ENCODE measurements around the gene RNF130. TPM values are rescaled to one million over a fixed set of nuclear protein-coding genes. Genes with fewer than 3 reads are reported as not detected.
"Not testable (repeated sequence)": the region's sequence is repeated elsewhere in the genome, so short reads cannot be mapped to it uniquely, and the experiment has no call there.

RNF130 gene
- total and polyA plus RNA-seq, 3 experiments from 2014 or later, result 15.7 to 22.7 (median 15.9) TPM

GRCh38 chr5:180020176-180020575, 51.4 kb downstream of the RNF130 start:
- ChIA-PET POLR2A (no interaction called here), CTCF (no interaction called here)
- Mint-ChIP-seq H3K4me1 (peaks cover 0 to 6% (median 0%) of the 10 kb centered on the region in 3 donors), H3K36me3 (peaks cover 4 to 20% (median 12%) of the 10 kb centered on the region in 3 donors), H3K27me3 (peaks cover 0 to 3% of the 10 kb centered on the region in 2 donors), H3K9me3 (peaks cover 0 to 2% (median 0%) of the 10 kb centered on the region in 5 donors), H3K27ac (no peak overlapping the region), H3K4me3 (peak overlapping the region in 3 of 7 donors; percentile 6 to 58 (median 46))
- no peaks in the 10 kb centered on the region for H3K9me3 ChIP-seq (ENCODE audit: low read length)
- H3K4me1 ChIP-seq (ENCODE audit: insufficient read depth, low read length), result no peaks in the 10 kb centered on the region
- H3K27ac ChIP-seq (ENCODE audit: low read depth, low read length), result no peak overlapping the region
- H3K27me3 ChIP-seq (ENCODE audit: insufficient read depth, low read length, poor library complexity, severe bottlenecking), result no peaks in the 10 kb centered on the region
- H3K4me3 ChIP-seq (ENCODE audit: low read length), result no peak overlapping the region
- no peak for DNase-seq
- no peaks in the 10 kb centered on the region for H3K36me3 ChIP-seq (ENCODE audit: insufficient read depth, low read length)

GRCh38 chr5:180018347-180019060, 53.1 kb downstream of the RNF130 start:
- Histone ChIP-seq H3K36me3 (ENCODE audit: insufficient read depth, low read length) (no peaks in the 10 kb centered on the region), H3K9me3 (ENCODE audit: low read length) (no peaks in the 10 kb centered on the region), H3K4me3 (ENCODE audit: low read length) (no peak overlapping the region), H3K27ac (ENCODE audit: low read depth, low read length) (no peak overlapping the region), H3K4me1 (ENCODE audit: insufficient read depth, low read length) (no peaks in the 10 kb centered on the region), H3K27me3 (ENCODE audit: insufficient read depth, low read length, poor library complexity, severe bottlenecking) (no peaks in the 10 kb centered on the region)
- no peaks in the 10 kb centered on the region for H3K27me3 Mint-ChIP-seq
- peaks cover 0 to 2% (median 0%) of the 10 kb centered on the region in 5 donors for H3K9me3 Mint-ChIP-seq
- peak overlapping the region in 1 of 8 donors; percentile 85 for H3K27ac Mint-ChIP-seq
- ChIA-PET CTCF (no interaction called here), POLR2A (no interaction called here)
- no peak for DNase-seq
- H3K4me1 Mint-ChIP-seq, result peaks cover 0 to 6% (median 0%) of the 10 kb centered on the region in 3 donors
- no peak overlapping the region for H3K4me3 Mint-ChIP-seq
- H3K36me3 Mint-ChIP-seq, result peaks cover 4 to 20% (median 11%) of the 10 kb centered on the region in 3 donors

DNA sequence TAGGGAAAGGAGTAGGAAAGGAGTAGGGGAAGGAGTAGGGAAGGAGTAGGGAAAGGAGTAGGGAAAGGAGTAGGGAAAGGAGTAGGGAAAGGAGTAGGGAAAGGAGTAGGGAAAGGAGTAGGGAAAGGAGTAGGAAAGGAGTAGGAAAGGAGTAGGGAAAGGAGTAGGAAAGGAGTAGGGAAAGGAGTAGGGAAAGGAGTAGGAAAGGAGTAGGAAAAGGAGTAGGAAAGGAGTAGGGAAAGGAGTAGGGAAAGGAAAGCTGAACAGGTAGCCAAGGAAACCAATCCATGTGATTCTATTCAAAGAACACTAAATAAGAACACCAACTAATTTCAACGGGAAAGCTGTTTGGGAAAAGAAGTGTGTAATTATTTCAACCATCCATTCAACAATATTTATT, 56.0 kb downstream of the RNF130 start:
- H3K4me3 ChIP-seq (ENCODE audit: low read length); H3K27me3 Mint-ChIP-seq; H3K27ac Mint-ChIP-seq; CTCF ChIA-PET; H3K4me1 Mint-ChIP-seq; H3K36me3 ChIP-seq (ENCODE audit: insufficient read depth, low read length); H3K9me3 ChIP-seq (ENCODE audit: low read length); H3K4me3 Mint-ChIP-seq; H3K27me3 ChIP-seq (ENCODE audit: insufficient read depth, low read length, poor library complexity, severe bottlenecking); H3K27ac ChIP-seq (ENCODE audit: low read depth, low read length); POLR2A ChIA-PET; H3K9me3 Mint-ChIP-seq; DNase-seq; H3K4me1 ChIP-seq (ENCODE audit: insufficient read depth, low read length): not testable (repeated sequence)
- H3K36me3 Mint-ChIP-seq, result peaks cover 4 to 23% (median 23%) of the 10 kb centered on the region in 3 donors

DNA sequence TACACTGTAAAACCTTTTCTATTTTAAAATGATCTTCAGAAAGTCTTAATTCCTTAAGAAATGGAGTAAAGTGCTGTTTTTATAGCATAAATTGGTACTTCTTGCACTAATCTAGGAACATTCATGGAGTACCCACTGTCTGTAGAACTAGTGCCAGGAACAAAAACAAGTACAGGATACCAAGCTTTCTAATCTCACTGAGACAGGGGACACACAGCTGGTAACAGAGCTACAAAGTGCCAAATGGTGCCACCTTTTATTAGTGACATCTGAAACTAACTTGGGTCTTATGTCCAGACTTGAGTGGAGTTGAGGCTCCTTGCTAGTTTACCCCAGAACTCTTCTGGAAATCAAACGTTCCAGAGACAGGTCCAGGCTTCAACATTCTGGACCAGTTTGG, 57.9 kb downstream of the RNF130 start:
- POLR2A ChIA-PET, result no interaction called here
- Mint-ChIP-seq H3K36me3 (peaks cover 0 to 23% (median 8%) of the 10 kb centered on the region in 3 donors), H3K27me3 (no peaks in the 10 kb centered on the region), H3K4me3 (no peak overlapping the region), H3K4me1 (no peaks in the 10 kb centered on the region), H3K27ac (no peak overlapping the region), H3K9me3 (no peaks in the 10 kb centered on the region)
- CTCF ChIA-PET, result no interaction called here
- no peak for DNase-seq
- H3K27ac ChIP-seq (ENCODE audit: low read depth, low read length), result no peak overlapping the region
- H3K36me3 ChIP-seq (ENCODE audit: insufficient read depth, low read length), result no peaks in the 10 kb centered on the region
- no peak overlapping the region for H3K4me3 ChIP-seq (ENCODE audit: low read length)
- H3K9me3 ChIP-seq (ENCODE audit: low read length), result no peaks in the 10 kb centered on the region
- no peaks in the 10 kb centered on the region for H3K4me1 ChIP-seq (ENCODE audit: insufficient read depth, low read length)
- H3K27me3 ChIP-seq (ENCODE audit: insufficient read depth, low read length, poor library complexity, severe bottlenecking), result no peaks in the 10 kb centered on the region

GRCh38 chr5:180012316-180012715, 59.2 kb downstream of the RNF130 start:
- no peak overlapping the region for H3K4me3 ChIP-seq (ENCODE audit: low read length)
- ChIA-PET CTCF (no interaction called here), POLR2A (no interaction called here)
- no peaks in the 10 kb centered on the region for H3K9me3 Mint-ChIP-seq
- no peak for DNase-seq
- peaks cover 0 to 23% (median 3%) of the 10 kb centered on the region in 3 donors for H3K36me3 Mint-ChIP-seq
- no peaks in the 10 kb centered on the region for H3K27me3 Mint-ChIP-seq
- no peak overlapping the region for H3K27ac ChIP-seq (ENCODE audit: low read depth, low read length)
- no peaks in the 10 kb centered on the region for H3K4me1 ChIP-seq (ENCODE audit: insufficient read depth, low read length)
- H3K36me3 ChIP-seq (ENCODE audit: insufficient read depth, low read length), result no peaks in the 10 kb centered on the region
- H3K27me3 ChIP-seq (ENCODE audit: insufficient read depth, low read length, poor library complexity, severe bottlenecking), result no peaks in the 10 kb centered on the region
- H3K4me3 Mint-ChIP-seq, result no peak overlapping the region
- no peak overlapping the region for H3K27ac Mint-ChIP-seq
- peaks cover 8 to 11% (median 9%) of the 10 kb centered on the region in 3 donors for H3K4me1 Mint-ChIP-seq
- no peaks in the 10 kb centered on the region for H3K9me3 ChIP-seq (ENCODE audit: low read length)

- no peaks in the 10 kb centered on the region for H3K36me3 ChIP-seq (ENCODE audit: insufficient read depth, low read length)
- H3K27ac Mint-ChIP-seq, result no peak overlapping the region
- no peaks in the 10 kb centered on the region for H3K27me3 Mint-ChIP-seq
- H3K4me1 Mint-ChIP-seq, result peaks cover 22 to 25% (median 22%) of the 10 kb centered on the region in 3 donors
- no peaks in the 10 kb centered on the region for H3K27me3 ChIP-seq (ENCODE audit: insufficient read depth, low read length, poor library complexity, severe bottlenecking)
- CTCF ChIA-PET, result no interaction called here
- no peaks in the 10 kb centered on the region for H3K9me3 ChIP-seq (ENCODE audit: low read length)
- no peak overlapping the region for H3K27ac ChIP-seq (ENCODE audit: low read depth, low read length)
- no peaks in the 10 kb centered on the region for H3K4me1 ChIP-seq (ENCODE audit: insufficient read depth, low read length)
- POLR2A ChIA-PET, result no interaction called here
- no peak for DNase-seq
- H3K9me3 Mint-ChIP-seq, result no peaks in the 10 kb centered on the region
- no peak overlapping the region for H3K4me3 Mint-ChIP-seq
- no peak overlapping the region for H3K4me3 ChIP-seq (ENCODE audit: low read length)
- H3K36me3 Mint-ChIP-seq, result peaks cover 0 to 23% (median 3%) of the 10 kb centered on the region in 3 donors
Measured at GRCh38 chr5:180010636-180011035, 60.9 kb downstream of the RNF130 start.

DNA sequence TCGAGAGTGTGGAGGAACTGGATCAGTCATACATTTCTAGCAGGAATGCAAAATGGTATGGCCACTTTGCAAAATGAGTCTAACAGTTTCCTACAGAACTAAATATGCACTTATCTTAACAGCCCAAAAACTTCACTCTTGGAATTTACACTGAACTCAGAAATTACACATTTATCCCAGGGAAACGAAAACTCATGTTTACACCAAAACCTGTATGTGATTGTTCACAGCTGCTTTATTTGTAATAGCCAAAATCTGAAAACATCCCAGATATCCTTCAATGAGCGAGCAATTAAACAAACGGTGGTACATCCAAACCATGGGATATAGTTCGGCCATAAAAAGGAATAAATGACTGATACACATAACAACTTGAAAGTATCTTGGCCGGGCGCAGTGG, 62.0 kb downstream of the RNF130 start:
- H3K27me3 ChIP-seq (ENCODE audit: insufficient read depth, low read length, poor library complexity, severe bottlenecking), result no peaks in the 10 kb centered on the region
- H3K9me3 ChIP-seq (ENCODE audit: low read length), result no peaks in the 10 kb centered on the region
- ChIA-PET CTCF (no interaction called here), POLR2A (no interaction called here)
- DNase-seq, result no peak
- Mint-ChIP-seq H3K27me3 (no peaks in the 10 kb centered on the region), H3K27ac (no peak overlapping the region), H3K4me3 (no peak overlapping the region), H3K4me1 (peaks cover 22 to 25% (median 22%) of the 10 kb centered on the region in 3 donors), H3K9me3 (no peaks in the 10 kb centered on the region), H3K36me3 (peaks cover 0 to 23% (median 3%) of the 10 kb centered on the region in 3 donors)
- no peaks in the 10 kb centered on the region for H3K36me3 ChIP-seq (ENCODE audit: insufficient read depth, low read length)
- no peak overlapping the region for H3K27ac ChIP-seq (ENCODE audit: low read depth, low read length)
- no peaks in the 10 kb centered on the region for H3K4me1 ChIP-seq (ENCODE audit: insufficient read depth, low read length)
- no peak overlapping the region for H3K4me3 ChIP-seq (ENCODE audit: low read length)

DNA sequence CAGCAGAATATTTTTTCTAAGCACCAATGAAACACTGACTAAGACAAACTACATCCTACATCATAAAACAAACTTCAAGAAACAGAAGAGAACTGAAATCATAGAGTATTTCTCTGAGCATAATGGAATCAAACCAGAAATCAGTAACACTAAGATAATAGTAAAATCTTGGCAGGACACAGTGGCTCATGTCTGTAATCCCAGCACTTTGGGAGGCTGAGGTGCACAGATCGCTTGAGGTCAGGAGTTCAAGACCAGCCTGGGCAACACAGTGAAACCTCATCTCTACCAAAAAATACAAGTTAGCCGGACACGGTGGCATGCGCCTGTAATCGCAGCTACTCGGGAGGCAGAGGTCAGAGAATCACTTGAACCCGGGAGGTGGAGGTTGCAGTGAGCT, 63.1 kb downstream of the RNF130 start:
- POLR2A ChIA-PET, result no interaction called here
- H3K4me3 ChIP-seq (ENCODE audit: low read length), result no peak overlapping the region
- no peak for DNase-seq
- no peaks in the 10 kb centered on the region for H3K36me3 ChIP-seq (ENCODE audit: insufficient read depth, low read length)
- CTCF ChIA-PET, result no interaction called here
- no peaks in the 10 kb centered on the region for H3K27me3 Mint-ChIP-seq
- no peaks in the 10 kb centered on the region for H3K9me3 ChIP-seq (ENCODE audit: low read length)
- H3K4me1 Mint-ChIP-seq, result peaks cover 22 to 25% (median 22%) of the 10 kb centered on the region in 3 donors
- peak overlapping the region in 2 of 8 donors; percentile 42 to 61 for H3K27ac Mint-ChIP-seq
- no peaks in the 10 kb centered on the region for H3K9me3 Mint-ChIP-seq
- peaks cover 0 to 25% (median 3%) of the 10 kb centered on the region in 3 donors for H3K36me3 Mint-ChIP-seq
- no peak overlapping the region for H3K27ac ChIP-seq (ENCODE audit: low read depth, low read length)
- no peaks in the 10 kb centered on the region for H3K4me1 ChIP-seq (ENCODE audit: insufficient read depth, low read length)
- H3K4me3 Mint-ChIP-seq, result no peak overlapping the region
- H3K27me3 ChIP-seq (ENCODE audit: insufficient read depth, low read length, poor library complexity, severe bottlenecking), result no peaks in the 10 kb centered on the region
